Germinal center (tissue), 1 donor: ENCODE measurements around the gene UGT2A1.
A peak's percentile ranks its signal among the peaks of the same experiment; 100 is the strongest.
"Not testable (repeated sequence)": the region's sequence is repeated elsewhere in the genome, so short reads cannot be mapped to it uniquely, and the experiment has no call there.

Experiments used
- DNase-seq: peaks from one replicate; pipeline ENCODE4 v3.0.0; 2012; ENCODE audit warnings: mixed read lengths, low spot score

Gene UGT2A1

DNA sequence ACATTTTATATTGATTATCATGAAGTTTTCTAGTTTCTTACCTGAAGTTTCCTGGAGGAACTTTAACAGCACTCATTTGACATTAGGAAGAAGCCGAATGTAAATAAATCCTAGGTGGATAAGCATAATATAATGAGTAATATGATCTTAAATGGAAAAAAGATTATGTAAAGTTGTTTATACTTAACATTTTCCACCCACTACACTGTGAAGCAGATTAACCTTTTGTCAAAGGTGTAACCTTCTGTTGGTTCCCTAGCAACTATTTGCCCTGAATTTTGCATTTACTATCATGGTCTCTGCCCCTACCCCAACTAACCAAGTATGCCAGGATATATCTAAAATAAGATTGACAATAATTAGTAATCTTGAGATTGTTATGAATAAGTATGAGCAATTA lies at the start of gene UGT2A1:
Gene UGT2A1, minus strand, starts transcription at position 101 of the 400 bp plus-strand sequence. CDS start 5,603 bp downstream, outside the sequence.
- DNase-seq, result no peak

DNA sequence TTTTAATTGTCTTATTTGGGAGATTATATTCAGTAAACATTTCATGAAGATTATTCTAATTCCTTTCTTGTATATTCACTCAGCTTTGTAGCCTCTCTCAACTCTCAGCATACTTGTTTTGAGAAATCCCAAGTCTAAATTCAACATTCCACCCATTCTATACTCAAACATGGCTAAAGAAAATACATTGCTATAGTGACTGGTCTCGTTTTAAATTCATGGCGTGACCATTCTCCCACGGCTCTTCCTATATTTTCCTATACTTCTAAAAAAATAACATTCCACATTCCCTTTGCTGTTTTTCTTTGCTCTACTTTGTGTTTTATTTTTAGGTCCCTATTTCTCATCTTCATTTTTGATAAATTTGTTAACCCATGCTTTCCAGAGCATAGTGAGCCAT lies 49.2 kb upstream of the UGT2A1 start:
- no peak for DNase-seq

DNA sequence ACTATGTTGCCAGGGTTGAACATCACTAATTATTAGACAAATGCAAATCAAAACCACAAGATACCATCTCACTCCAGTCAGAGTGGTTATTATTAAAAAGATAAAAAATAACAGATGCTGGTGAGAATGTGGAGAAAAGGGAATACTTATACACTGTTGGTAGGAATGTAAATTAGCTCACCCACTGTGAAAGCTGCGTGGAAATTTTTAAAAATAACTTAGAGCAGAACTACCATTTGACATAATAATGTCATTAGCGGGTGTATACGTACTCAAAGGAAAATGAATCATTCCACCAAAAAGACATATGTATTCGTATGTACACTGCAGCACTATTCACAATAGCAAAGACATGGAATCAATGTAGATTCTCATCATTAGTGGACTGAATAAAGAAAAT lies 48.6 kb upstream of the UGT2A1 start:
- DNase-seq, result no peak

DNA sequence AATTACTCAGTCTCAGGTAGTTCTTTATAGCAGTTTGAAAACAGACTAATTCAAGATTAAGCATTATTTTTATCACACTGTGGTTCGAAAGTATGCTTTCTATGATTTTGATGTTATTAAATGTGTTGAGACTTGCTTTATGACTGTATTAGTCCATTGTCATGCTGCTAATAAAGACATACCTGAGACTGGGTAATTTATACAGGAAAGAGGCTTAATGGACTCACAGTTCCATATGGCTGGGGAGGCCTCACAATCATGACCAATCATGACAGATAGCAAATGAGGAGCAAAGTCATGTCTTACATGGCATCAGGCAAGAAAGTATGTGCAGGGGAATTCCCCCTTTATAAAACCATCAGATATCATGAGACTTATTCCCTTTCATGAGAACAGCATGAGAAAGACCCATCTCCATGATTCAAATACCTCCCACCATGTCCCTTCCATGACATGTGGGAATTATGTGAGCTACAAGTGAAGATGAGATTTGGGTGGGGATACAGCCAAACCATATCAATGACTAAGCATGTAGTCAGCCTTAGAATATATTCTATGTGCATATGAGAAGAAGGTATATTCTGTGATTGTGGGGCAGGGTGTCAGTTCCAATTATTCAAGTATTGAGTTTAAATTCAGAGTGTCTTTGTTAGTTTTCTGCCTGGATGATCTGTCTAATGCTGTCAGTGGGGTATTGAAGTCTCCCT lies 44.6 kb upstream of the UGT2A1 start:
- DNase-seq, result no peak

DNA sequence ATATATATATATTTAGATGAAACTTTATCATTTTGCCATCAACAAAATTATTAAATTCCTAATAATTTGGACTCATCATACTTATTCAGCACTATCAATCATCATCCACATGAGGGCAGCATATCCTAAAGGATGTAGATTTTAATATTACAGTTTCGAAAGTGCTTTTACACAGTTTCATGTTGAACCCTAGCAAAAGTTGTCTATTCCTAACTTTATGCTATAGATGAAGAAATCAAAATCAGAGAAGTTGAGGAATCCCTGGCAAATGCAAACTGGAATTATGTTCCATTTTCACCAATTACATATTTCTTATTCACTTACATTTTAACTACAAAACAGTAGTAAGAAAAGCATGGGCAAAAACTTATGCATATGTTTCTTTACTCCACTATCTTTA lies 36.6 kb upstream of the UGT2A1 start:
- DNase-seq, result peak; percentile 2

DNA sequence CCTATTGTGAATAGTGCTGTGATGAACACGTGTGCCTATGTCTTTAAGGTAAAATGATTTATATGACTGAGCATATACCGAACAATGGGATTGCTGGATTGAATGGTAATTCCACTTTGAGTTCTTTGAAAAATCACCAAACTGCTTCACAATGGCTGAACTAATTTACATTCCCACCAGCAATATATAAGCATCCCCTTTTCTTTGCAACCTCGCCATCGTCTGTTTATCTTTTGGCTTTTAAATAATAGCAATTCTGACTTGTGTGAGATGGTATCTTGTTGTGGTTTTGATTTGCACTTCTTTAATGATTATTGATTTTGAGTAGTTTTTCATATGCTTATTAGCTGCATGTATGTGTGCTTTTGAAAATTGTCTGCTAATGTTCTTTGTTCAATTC lies 31.8 kb upstream of the UGT2A1 start:
- no peak for DNase-seq

- DNase-seq, result no peak
These were observed 15.6 kb upstream of the UGT2A1 start for GRCh38 chr4:69668680-69669079.

GRCh38 chr4:69664009-69664408 lies 11.0 kb upstream of the UGT2A1 start:
- DNase-seq, result not testable (repeated sequence)

GRCh38 chr4:69661130-69661803 lies 8.2 kb upstream of the UGT2A1 start:
- DNase-seq, result not testable (repeated sequence)

- no peak for DNase-seq
These were observed 5.1 kb upstream of the UGT2A1 start for GRCh38 chr4:69658133-69658532.

GRCh38 chr4:69656653-69657158 lies 3.7 kb upstream of the UGT2A1 start:
- no peak for DNase-seq

GRCh38 chr4:69650872-69651271 lies 2.2 kb downstream of the UGT2A1 start:
- no peak for DNase-seq

DNA sequence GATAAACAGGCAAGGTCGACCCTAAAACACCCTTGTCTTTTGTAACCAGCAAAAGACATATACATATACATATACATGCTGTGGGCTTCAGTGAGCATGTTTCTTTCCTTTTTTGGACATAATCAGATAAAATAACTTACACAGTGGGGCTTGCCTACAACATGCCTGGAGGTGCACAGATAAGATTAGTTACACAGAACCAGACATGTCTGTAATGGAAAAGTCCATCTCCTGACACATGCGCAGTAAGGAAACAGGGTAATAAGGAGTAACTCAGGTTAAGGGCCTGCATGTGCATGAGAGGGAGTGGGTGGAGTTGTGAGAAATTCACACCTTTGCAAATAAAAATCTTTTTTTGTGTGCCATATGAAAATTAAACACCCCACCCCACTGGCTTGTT lies 3.4 kb downstream of the UGT2A1 start:
- DNase-seq, result no peak

DNA sequence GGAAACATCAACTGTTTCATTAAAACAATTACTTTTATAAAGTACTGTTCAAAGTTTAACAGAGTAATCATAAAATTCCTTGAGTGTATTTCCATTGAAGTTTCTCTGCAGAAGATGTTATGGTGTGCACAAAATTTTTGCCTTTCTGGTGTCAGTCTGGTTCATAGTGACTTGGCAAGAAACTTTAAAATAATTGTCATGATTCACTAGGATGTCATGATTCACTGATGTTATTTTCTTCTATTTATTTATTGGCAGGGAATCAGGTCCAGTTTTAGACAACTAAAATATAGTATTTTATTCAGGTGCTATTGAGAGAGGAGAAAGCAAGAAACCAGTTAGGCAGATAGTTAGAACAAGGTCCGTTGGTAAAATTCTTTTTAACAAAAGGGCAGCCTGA lies 3.8 kb downstream of the UGT2A1 start:
- no peak for DNase-seq

DNA sequence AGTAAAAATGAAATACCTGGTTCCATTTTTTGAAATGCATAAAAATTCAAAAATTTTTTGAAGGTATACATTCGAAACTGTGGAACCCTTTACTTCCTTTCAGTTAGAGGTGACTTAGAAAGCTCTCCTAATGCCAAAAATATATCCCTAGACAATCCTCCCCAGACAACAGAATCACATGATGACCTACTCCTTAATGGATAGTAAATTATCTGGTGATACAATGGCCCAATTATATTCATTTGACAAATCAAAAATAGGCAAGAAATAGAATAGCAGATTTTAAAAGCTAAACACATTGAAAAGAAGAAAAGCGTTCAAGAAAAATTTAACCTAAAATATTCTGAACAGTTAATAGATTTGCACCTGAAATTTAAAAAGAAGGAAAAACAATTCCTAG lies 10.1 kb downstream of the UGT2A1 start:
- no peak for DNase-seq

- no peak for DNase-seq
These were observed 12.8 kb downstream of the UGT2A1 start for GRCh38 chr4:69640289-69640688.

DNA sequence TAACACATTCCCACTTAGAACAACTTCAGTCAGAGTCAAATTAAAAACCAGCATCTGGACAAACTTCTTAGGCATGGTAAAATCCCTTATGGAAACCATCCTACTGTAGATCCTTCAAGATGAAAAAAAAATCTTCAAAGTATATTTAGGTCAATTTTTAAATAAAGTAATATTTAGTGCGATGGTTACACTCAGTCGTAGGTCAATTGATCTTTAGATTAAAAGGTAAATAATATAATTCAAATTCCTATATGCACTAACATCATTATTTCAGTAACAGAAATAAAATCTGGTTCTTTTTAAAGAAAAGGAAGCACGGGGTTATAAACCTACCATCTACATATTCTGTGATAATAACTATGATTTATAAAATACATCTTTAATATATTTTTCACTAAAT lies 13.5 kb downstream of the UGT2A1 start, which contains the start of gene UGT2A2:
Gene UGT2A2, minus strand, starts transcription at position 101 of the 400 bp plus-strand sequence. Its CDS starts 2 bp downstream, at position 99.
- DNase-seq, result no peak

GRCh38 chr4:69617083-69617694 lies 35.9 kb downstream of the UGT2A1 start:
- DNase-seq, result no peak

GRCh38 chr4:69610484-69610883 lies 42.6 kb downstream of the UGT2A1 start:
- no peak for DNase-seq

DNA sequence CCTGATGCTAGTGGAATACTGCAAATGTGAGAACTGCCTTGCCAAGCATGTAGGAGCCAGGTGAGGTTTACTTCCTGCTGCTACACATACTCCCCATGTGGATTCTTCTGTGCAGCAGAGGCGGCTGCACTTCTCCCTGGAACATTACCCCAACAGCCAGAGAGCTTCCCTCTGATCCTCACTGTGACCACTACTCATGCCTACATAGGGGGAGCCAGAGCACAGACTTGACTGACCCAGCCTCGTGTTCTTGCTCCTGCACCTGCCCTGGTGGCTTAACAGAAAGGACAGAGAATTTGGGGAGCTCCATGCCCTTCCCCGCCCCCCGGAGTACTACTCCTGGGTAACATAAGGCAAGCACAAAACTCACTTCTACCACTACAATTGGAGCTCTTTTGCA lies 52.0 kb downstream of the UGT2A1 start:
- DNase-seq, result no peak

DNA sequence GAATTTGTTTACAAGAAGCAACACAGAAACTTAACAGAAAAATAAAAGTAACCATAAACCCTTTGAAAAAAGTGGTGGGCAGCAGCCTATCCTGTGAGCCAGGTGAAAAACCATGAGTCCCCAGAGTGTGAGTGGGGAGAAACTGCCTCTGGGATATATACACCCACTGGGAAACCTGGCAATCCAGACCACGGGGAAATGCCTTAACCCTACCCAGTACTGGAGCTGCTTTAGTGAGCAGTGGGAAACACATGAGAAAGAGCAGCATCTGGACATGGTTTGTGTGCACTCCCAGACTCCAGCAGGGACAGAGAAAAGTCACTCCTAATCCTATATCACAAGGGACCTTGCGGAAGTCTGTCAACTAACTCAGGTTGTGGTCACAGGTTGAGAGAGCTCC lies 53.0 kb downstream of the UGT2A1 start:
- DNase-seq, result no peak

DNA sequence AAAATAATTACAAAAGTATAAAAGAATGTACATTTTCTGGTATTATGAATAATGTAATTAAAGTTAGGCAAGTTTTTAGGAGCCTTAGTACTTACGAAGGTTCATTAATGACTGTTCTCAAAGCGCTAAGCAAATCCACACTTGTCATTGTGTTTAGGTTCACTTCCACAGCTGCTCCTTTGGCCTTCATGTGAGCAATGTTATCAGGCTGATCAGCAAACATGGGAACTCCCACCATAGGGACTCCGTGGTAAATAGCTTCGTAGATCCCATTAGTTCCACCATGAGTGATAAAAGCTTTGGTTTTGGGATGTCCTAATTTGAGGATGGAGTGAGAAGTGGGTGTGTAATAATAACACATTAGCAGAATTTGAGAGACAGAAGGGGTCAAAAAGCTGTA lies 58.7 kb downstream of the UGT2A1 start:
- DNase-seq, result no peak

DNA sequence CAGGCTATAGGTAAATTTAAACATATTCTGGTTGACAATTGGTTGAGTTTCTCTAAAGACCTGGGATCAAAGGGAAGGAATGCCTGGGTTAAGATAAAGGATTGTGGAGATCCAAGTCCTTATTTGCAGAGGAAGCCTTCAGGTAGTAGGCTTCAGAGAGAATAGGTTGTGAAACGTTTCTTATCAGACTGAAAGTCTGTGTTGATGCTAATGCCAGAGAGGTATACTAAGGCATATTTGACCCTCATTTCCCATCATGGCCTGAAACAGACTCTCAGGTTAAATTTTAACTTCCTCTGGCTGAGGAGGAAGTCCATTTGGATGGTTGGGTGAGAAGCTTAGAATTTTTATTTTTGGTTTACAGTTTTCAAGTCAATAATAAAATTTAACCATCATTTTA lies 61.7 kb downstream of the UGT2A1 start:
- no peak for DNase-seq
